ENCODE data around the gene CACNA1A. TPM values are rescaled to one million over a fixed set of nuclear protein-coding genes. Genes with fewer than 3 reads are reported as not detected.
"Not testable (repeated sequence)": the region's sequence is repeated elsewhere in the genome, so short reads cannot be mapped to it uniquely, and the experiment has no call there.

The CACNA1A gene
- total RNA-seq (ENCODE audit: insufficient read depth, low replicate concordance), result 26.7 TPM

GRCh38 chr19:13506471-13506820, at the start of gene CACNA1A:
CACNA1A (minus strand) TSS chr19:13506479; CDS start chr19:13506224, 255 bp downstream.
- DNase-seq (ENCODE audit: low spot score), result no peak

- no peak for DNase-seq (ENCODE audit: low spot score)
These were observed 48.4 kb upstream of the CACNA1A start for GRCh38 chr19:13554506-13555240.

- no peak for DNase-seq (ENCODE audit: low spot score)
These were observed 47.7 kb upstream of the CACNA1A start for GRCh38 chr19:13553880-13554400.

- no peak for DNase-seq (ENCODE audit: low spot score)
These were observed 41.9 kb upstream of the CACNA1A start for GRCh38 chr19:13548131-13548530.

- no peak for DNase-seq (ENCODE audit: low spot score)
These were observed 40.8 kb upstream of the CACNA1A start for GRCh38 chr19:13547102-13547501.

- no peak for DNase-seq (ENCODE audit: low spot score)
These were observed 38.1 kb upstream of the CACNA1A start for GRCh38 chr19:13544423-13544822.

- no peak for DNase-seq (ENCODE audit: low spot score)
These were observed 35.3 kb upstream of the CACNA1A start for GRCh38 chr19:13541554-13541953.

- DNase-seq (ENCODE audit: low spot score), result no peak
These were observed 33.1 kb upstream of the CACNA1A start for GRCh38 chr19:13539332-13539731.

GRCh38 chr19:13538601-13539253, 32.4 kb upstream of the CACNA1A start:
- peak; percentile 54 for DNase-seq (ENCODE audit: low spot score)

GRCh38 chr19:13537454-13537853, 31.2 kb upstream of the CACNA1A start:
- DNase-seq (ENCODE audit: low spot score), result no peak

- no peak for DNase-seq (ENCODE audit: low spot score)
These were observed 24.4 kb upstream of the CACNA1A start for GRCh38 chr19:13530720-13531119.

- not testable (repeated sequence) for DNase-seq (ENCODE audit: low spot score)
These were observed 23.4 kb upstream of the CACNA1A start for GRCh38 chr19:13529721-13530120.

GRCh38 chr19:13526552-13526951, 20.3 kb upstream of the CACNA1A start:
- DNase-seq (ENCODE audit: low spot score), result no peak

- no peak for DNase-seq (ENCODE audit: low spot score)
These were observed 14.8 kb upstream of the CACNA1A start for GRCh38 chr19:13521066-13521465.

GRCh38 chr19:13511947-13512346, 5.7 kb upstream of the CACNA1A start:
- no peak for DNase-seq (ENCODE audit: low spot score)

- DNase-seq (ENCODE audit: low spot score), result no peak
These were observed 853 bp upstream of the CACNA1A start for GRCh38 chr19:13507053-13507611.

GRCh38 chr19:13505761-13506470, 363 bp downstream of the CACNA1A start:
- DNase-seq (ENCODE audit: low spot score), result no peak

- DNase-seq (ENCODE audit: low spot score), result no peak
These were observed 1.0 kb downstream of the CACNA1A start for GRCh38 chr19:13505164-13505695.

- DNase-seq (ENCODE audit: low spot score), result no peak
These were observed 2.6 kb downstream of the CACNA1A start for GRCh38 chr19:13503570-13504235.

GRCh38 chr19:13502231-13502630, 4.0 kb downstream of the CACNA1A start:
- DNase-seq (ENCODE audit: low spot score), result no peak

GRCh38 chr19:13499692-13500091, 6.6 kb downstream of the CACNA1A start:
- DNase-seq (ENCODE audit: low spot score), result no peak

Measured in umbilical cord (tissue), 2 donors.